ENCODE results near the gene CADPS2.

- TF ChIP-seq CTCF (conservative IDR thresholded peaks at IDR 0.05 in 1 of 2, IDR thresholded peaks at IDR 0.05 in 1 of 2; ENCODE audit: extremely low read depth in 1 of 2, insufficient read depth in 1 of 2, low read depth in 1 of 2, low read length in 2 of 2) (no peak), EZH2 (IDR thresholded peaks at IDR 0.05; ENCODE audit: borderline replicate concordance, low read length) (no peak)
These were observed 211.2 kb downstream of the CADPS2 start for GRCh38 chr7:122675011-122675410.
